Lung (tissue), 16 donors: ENCODE results near the gene PCDHGA2. TPM values are rescaled to one million over a fixed set of nuclear protein-coding genes. Genes with fewer than 3 reads are reported as not detected.
A peak's percentile ranks its signal among the peaks of the same experiment; 100 is the strongest.

Source experiments
- ATAC-seq: fragments of 200-7000 bp; cut with Tn5 transposase; one replicate; pipeline ENCODE4 v1.9.1; 2020; ENCODE audit warnings: moderate number of reproducible peaks; ENCODE audit not compliant: insufficient read depth, low FRiP score
- DNase-seq, 3 donors: peaks; one replicate each; pipeline ENCODE4 v3.0.0-alpha.2; 2013 to 2017
- H3K27ac ChIP-seq, 2 donors: one replicate each; pipeline ENCODE4 v1.5.1; 2013; ENCODE audit warnings: mild to moderate bottlenecking in 2 of 2, moderate library complexity in 2 of 2, control low read depth in 1 of 2, inconsistent platforms in 1 of 2, low read depth in 1 of 2, low read length in 1 of 2
- H3K27me3 ChIP-seq, 3 donors: one replicate each; pipeline ENCODE4 v1.5.1; 2013; ENCODE audit warnings: low read length in 2 of 3; ENCODE audit not compliant: control insufficient read depth in 3 of 3, insufficient read depth in 3 of 3
- H3K36me3 ChIP-seq, 4 donors: one replicate each; pipeline ENCODE4 v1.5.1; 2013; ENCODE audit warnings: low read length in 4 of 4, mild to moderate bottlenecking in 1 of 4, moderate library complexity in 1 of 4; ENCODE audit not compliant: control insufficient read depth in 4 of 4, insufficient read depth in 4 of 4
- H3K4me1 ChIP-seq, 5 donors: one replicate each; pipeline ENCODE4 v1.5.1; 2013; ENCODE audit warnings: low read length in 5 of 5, mild to moderate bottlenecking in 2 of 5, moderate library complexity in 1 of 5; ENCODE audit not compliant: control insufficient read depth in 5 of 5, insufficient read depth in 5 of 5
- H3K4me3 ChIP-seq: one replicate; pipeline ENCODE4 v1.5.1; 2013; ENCODE audit warnings: mild to moderate bottlenecking, control low read depth, moderate library complexity
- H3K9ac ChIP-seq, 2 donors: one replicate each; pipeline ENCODE4 v1.5.1; 2013; ENCODE audit warnings: low read length in 2 of 2, control low read depth in 1 of 2; ENCODE audit not compliant: insufficient read depth in 1 of 2
- H3K9me3 ChIP-seq, 4 donors: one replicate each; pipeline ENCODE4 v1.5.1; 2013; ENCODE audit warnings: low read length in 3 of 4, mild to moderate bottlenecking in 1 of 4, moderate library complexity in 1 of 4; ENCODE audit not compliant: control insufficient read depth in 4 of 4, insufficient read depth in 3 of 4
- WGBS, 2 donors: extraction: QIAGEN DNeasy Blood & Tissue Kit; methylation state at CpG; one replicate each; pipeline ENCODE4 v1.1.7; 2013; 5-methylcytosine and 5-hydroxymethylcytosine counted together
- long read RNA-seq, 5 donors: transcript quantifications; one replicate each; lab custom pipeline, GENCODE V29; 2026
- polyA plus RNA-seq, 2 donors: library from polyadenylated mRNA; stranded (reverse); fragments of 200-250 nt; gene quantifications; one replicate each; pipeline ENCODE4 v1.2.1, GENCODE V29; 2013
- total RNA-seq, 2 donors: library from RNA; depleted of rRNA in 1 of 2; stranded (reverse); fragments of >200 nt in 1 of 2; gene quantifications; one replicate each; pipeline ENCODE4 v1.2.1, GENCODE V29; 2014 to 2021
- TF ChIP-seq, protein P1 (sequence below): IDR thresholded peaks from 2 replicates; pipeline ENCODE4 v1.5.1; 2012; ENCODE audit warnings: mild to moderate bottlenecking; ENCODE audit errors: control extremely low read depth, extremely low read depth
- donor health status: control.
- donor health status: control.
- donor health status: Bipolar disorder and iron deficiency.
- donor health status: healthy.
- donor health status: DM: yes; HTN: yes; CAD: no.

The PCDHGA2 gene
- total RNA-seq = 1 to 10 TPM; 5.5 to 7.7 TPM
- polyA plus RNA-seq = 1 to 10 TPM in 1 of 2 donors, under 1 TPM in 1; 0.39 to 1.1 TPM
- long read RNA-seq, donor 1, full-length matches to known transcripts = 9 of 9 reads
- long read RNA-seq, donor 1, partial matches to known transcripts = 0 of 9 reads
- long read RNA-seq, donor 1, other reads (novel, unspliced or antisense) = 0 of 9 reads
- long read RNA-seq, donor 2, full-length matches to known transcripts = 2 of 2 reads
- long read RNA-seq, donor 2, partial matches to known transcripts = 0 of 2 reads
- long read RNA-seq, donor 2, other reads (novel, unspliced or antisense) = 0 of 2 reads
- long read RNA-seq, donor 3, full-length matches to known transcripts = 1 of 1 reads
- long read RNA-seq, donor 3, partial matches to known transcripts = 0 of 1 reads
- long read RNA-seq, donor 3, other reads (novel, unspliced or antisense) = 0 of 1 reads
- long read RNA-seq, donor 4, full-length matches to known transcripts = 4 of 4 reads
- long read RNA-seq, donor 4, partial matches to known transcripts = 0 of 4 reads
- long read RNA-seq, donor 4, other reads (novel, unspliced or antisense) = 0 of 4 reads
- long read RNA-seq, donor 5, full-length matches to known transcripts = 4 of 4 reads
- long read RNA-seq, donor 5, partial matches to known transcripts = 0 of 4 reads
- long read RNA-seq, donor 5, other reads (novel, unspliced or antisense) = 0 of 4 reads

DNA sequence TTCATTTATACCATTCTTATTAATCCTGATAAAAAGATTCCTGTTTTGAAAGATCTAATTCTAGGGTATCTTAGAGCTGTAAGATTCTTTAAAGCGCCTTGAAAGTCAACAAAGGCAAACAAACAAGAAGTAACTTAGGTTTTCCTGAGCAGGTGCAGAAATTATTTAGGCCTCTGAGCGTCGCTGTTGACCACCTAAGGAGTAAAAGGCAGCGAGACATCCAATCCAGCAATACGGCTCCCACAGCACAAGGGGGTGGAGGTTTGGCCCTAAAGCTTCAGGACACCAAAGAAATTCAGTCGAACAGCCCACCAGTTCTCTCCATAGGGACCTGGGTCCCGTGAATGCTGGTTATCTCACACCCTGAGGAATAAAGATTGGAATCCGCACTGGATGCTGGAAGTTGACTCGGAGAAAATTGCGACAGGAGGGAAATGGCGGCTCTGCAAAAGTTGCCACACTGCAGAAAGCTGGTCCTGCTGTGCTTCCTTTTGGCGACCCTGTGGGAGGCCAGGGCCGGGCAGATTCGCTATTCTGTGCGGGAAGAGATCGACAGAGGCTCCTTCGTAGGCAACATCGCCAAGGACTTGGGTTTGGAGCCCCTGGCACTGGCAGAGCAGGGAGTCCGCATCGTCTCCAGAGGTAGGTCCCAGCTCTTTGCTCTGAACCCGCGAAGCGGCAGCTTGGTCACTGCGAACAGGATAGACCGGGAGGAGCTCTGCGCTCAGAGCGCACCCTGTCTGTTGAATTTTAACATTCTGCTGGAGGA lies at the start of gene PCDHGA2:
PCDHGA2 (plus strand) TSS at position 223 of the 769 bp plus-strand sequence.
- peak within 1 kb of the TSS in 1 of 2 donors; percentile 87 for H3K27ac ChIP-seq
- H3K4me3 ChIP-seq = no peak within 1 kb of the TSS
- ATAC-seq = no peak
- TF ChIP-seq, protein P1, sequence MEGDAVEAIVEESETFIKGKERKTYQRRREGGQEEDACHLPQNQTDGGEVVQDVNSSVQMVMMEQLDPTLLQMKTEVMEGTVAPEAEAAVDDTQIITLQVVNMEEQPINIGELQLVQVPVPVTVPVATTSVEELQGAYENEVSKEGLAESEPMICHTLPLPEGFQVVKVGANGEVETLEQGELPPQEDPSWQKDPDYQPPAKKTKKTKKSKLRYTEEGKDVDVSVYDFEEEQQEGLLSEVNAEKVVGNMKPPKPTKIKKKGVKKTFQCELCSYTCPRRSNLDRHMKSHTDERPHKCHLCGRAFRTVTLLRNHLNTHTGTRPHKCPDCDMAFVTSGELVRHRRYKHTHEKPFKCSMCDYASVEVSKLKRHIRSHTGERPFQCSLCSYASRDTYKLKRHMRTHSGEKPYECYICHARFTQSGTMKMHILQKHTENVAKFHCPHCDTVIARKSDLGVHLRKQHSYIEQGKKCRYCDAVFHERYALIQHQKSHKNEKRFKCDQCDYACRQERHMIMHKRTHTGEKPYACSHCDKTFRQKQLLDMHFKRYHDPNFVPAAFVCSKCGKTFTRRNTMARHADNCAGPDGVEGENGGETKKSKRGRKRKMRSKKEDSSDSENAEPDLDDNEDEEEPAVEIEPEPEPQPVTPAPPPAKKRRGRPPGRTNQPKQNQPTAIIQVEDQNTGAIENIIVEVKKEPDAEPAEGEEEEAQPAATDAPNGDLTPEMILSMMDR = no peak
- 8 to 11% methylated on average over 27 of the region's 27 CpGs for WGBS, 2 donors
- DNase-seq = peak; percentile 54 to 72 (median 71)
- H3K9me3 ChIP-seq = peaks cover 5 to 33% (median 20%) of the 10 kb centered on the region in 4 donors
- H3K27me3 ChIP-seq = no peaks in the 10 kb centered on the region
- no peaks in the 10 kb centered on the region for H3K36me3 ChIP-seq
- no peaks in the 10 kb centered on the region for H3K4me1 ChIP-seq
- no peak within 1 kb of the TSS for H3K9ac ChIP-seq

DNA sequence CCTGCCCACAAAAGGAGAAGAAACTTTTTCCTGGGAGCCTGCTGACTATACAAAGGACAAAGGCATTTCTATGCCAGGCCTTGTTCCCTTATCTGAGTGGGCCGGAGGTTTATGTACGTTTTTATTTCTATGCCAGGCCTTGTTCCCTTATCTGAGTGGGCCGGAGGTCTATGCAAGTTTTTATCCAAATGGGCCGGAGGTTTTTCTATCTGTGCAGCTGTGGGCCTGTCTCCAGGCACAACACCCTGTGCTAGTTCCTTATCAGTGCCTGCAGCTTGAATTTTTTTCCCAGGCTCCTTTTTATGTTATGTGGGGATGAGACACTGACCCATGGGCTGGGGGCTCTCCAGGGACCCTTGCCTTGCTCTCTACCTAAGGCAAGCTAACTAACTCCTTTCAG lies 40.2 kb upstream of the PCDHGA2 start:
- Histone ChIP-seq H3K4me1 (no peaks in the 10 kb centered on the region), H3K4me3 (no peak overlapping the region), H3K36me3 (peaks cover 0 to 5% (median under 1%) of the 10 kb centered on the region in 4 donors), H3K27me3 (no peaks in the 10 kb centered on the region), H3K9ac (no peak overlapping the region), H3K9me3 (peaks cover 8 to 46% (median 26%) of the 10 kb centered on the region in 4 donors), H3K27ac (no peak overlapping the region)
- TF ChIP-seq, protein P1 = no peak
- DNase-seq (no peak), ATAC-seq (no peak)
- WGBS, 2 donors = 90% methylated on average over 4 of the region's 4 CpGs

DNA sequence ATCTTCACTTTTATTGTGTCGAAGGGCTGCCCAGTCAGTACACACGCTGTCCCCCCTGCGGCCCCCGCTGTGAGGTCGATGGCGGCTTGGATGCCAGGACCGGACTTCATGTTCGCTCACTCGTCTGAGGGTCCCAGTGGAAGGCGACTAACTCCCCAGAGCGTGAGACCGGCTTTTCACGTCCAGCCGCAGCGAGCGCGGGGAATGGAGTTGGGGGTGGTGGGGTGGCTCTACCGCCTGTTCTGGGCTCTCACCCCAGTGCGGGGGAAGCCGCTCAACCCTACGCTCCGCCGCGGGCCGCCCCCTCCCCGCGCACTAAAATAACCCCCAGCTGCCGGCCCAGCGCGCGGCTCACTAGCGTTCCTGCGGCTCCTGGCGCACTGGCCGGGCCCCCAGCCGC lies 34.8 kb upstream of the PCDHGA2 start, which contains the start of gene SLC25A2:
SLC25A2 (minus strand) TSS at position 294 of the 400 bp plus-strand sequence; CDS start at position 110, 184 bp downstream.
- peaks cover 7 to 51% (median 27%) of the 10 kb centered on the region in 4 donors for H3K9me3 ChIP-seq
- DNase-seq (no peak), ATAC-seq (no peak)
- no peaks in the 10 kb centered on the region for H3K27me3 ChIP-seq
- no peaks in the 10 kb centered on the region for H3K4me1 ChIP-seq
- no peak within 1 kb of the TSS for H3K4me3 ChIP-seq
- 48 to 56% methylated on average over 35 to 36 of the region's 36 CpGs for WGBS, 2 donors
- no peak within 1 kb of the TSS for H3K9ac ChIP-seq
- H3K27ac ChIP-seq = no peak within 1 kb of the TSS
- TF ChIP-seq, protein P1 = no peak
- peaks cover 0 to 10% (median 0%) of the 10 kb centered on the region in 4 donors for H3K36me3 ChIP-seq
